Cerebellar cortex (tissue), 1 donor: ENCODE measurements around the gene SIX3.

ENCODE experiments used
- DNase-seq: peaks from one replicate; pipeline ENCODE4 v3.0.0-alpha.2; 2015; ENCODE audit warnings: low spot score

The SIX3 gene

DNA sequence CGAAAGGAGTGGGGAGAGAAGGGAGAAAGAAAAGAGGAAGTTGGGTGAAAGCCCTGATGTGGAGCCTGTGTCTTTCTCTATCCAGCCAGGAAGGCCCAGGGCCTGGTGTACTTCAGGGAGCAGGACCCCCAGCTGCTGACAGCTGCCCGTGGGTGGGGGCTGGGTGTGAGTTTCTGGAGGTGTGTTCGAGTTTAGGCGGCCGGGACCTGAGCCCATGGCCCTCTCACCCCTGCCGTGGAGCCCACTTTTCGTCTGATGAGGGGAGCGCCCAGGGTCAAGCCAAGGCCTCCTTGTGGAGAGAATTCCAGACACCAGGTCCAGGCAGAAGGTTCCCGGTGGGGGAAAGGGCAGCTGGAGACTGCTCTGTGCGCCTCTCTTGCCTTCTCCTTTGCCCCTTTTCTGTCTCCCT, 2.2 kb downstream of the SIX3 start:
- DNase-seq, result no peak

GRCh38 chr2:44944102-44944951, 2.8 kb downstream of the SIX3 start:
- no peak for DNase-seq

- no peak for DNase-seq
These were observed 3.6 kb downstream of the SIX3 start for GRCh38 chr2:44944952-44945612.

- DNase-seq, result no peak
These were observed 4.3 kb downstream of the SIX3 start for GRCh38 chr2:44945676-44946371.

GRCh38 chr2:44946372-44947027, 5.0 kb downstream of the SIX3 start:
- DNase-seq, result no peak

- DNase-seq, result no peak
These were observed 5.5 kb downstream of the SIX3 start for GRCh38 chr2:44947028-44947375.

DNA sequence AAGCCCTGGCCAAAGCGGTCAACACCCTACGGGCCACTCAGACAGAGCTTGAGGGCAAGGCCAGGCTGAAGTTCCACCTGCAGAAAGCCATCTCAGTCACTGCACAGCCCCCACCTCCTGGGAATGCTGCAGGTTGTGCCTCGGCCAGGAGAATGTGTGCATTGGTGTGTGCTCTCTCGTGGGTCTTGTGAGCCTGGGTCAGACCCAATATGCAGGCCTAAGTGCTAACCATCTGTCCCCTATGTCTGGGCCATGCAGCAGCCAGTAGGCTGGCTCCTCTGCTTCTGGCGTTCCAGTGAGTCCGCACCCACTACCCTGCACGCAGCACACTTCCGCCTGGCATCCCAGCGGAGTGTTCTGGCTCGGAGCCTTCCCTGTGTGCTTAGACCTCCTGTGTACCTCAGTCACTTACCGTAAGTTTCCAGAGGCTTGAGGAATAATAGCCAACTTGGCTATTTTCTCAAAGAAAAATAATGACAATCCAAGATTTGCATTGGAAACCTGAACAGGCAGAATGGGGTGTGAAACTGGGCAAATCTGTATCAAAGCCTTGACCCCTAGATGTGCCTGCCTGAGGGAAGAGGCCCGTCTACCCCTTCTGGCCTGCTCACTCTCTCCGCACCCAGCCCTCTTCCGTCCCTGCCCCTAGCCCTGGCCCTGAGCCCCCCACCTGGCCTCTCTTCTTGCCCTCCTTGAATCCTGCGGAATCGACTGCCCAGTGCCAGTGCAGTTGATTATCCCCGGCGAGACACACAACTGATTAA, 7.2 kb downstream of the SIX3 start:
- DNase-seq, result no peak

DNA sequence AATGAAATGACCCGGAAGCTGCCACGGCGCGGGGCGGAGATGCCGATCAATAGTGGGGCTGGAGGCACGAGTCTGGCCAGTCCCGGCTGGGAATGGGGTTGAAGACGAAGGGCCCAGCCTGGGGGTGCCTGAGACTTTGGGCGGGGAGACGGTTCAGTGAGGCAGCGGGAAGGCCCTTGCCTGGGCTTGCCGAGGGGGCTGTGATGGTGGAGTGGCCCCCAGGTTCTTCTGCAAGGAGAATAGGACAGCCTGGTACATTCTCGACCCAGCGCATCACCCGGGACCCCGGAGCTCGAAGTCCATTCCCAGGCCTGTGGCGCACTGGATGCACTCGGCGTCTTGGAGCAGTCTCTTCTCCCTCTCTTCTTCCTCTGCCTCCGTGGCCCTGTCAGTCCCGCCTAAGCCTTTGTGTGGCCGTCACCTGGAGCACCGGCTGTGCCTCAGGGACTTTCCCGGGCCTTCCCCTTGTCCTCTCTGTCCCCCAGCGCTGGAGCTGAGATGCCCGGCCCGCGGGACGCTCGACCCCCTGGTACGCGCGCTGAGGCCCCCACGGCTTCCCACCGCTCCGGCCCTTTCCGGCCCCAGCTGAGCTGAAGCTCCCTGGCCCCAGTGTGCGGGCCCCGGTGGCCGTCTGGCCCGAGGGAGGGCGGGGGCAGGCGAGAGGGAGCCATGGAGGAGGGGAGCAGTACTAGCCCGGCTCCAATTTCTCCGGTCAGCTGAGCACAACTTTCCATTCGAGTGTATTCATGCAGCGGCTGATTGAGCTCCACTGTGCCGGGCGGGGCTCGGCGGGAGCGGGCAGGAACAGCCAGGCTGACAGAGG, 8.0 kb downstream of the SIX3 start:
- no peak for DNase-seq

GRCh38 chr2:44950646-44951045, 9.1 kb downstream of the SIX3 start:
- DNase-seq, result no peak

GRCh38 chr2:44951124-44951523, 9.6 kb downstream of the SIX3 start:
- DNase-seq, result no peak

- DNase-seq, result no peak
These were observed 10.2 kb downstream of the SIX3 start for GRCh38 chr2:44951714-44952113.

- DNase-seq, result peak; percentile 51
These were observed 10.8 kb downstream of the SIX3 start for GRCh38 chr2:44952143-44952805.

- DNase-seq, result no peak
These were observed 11.4 kb downstream of the SIX3 start for GRCh38 chr2:44952806-44953498.

DNA sequence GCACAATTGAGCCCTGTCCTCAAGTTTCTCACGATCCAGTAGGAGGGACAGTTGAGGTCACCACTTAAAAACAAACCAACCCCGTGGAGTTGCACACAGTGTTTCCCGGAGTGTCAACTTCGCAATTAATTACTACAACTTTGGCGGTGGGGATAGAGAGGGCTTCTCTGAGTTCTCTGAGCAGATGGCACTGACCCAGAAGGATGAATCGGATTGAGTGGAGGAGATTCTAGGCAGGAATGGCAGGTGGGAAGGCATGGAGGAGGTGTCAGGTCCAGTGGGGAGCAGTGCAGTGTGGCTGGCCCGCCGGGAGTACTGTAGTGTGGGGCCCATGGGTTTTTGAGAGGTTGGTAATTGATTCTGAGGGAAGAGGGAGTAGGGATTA, 12.0 kb downstream of the SIX3 start:
- DNase-seq, result no peak

DNA sequence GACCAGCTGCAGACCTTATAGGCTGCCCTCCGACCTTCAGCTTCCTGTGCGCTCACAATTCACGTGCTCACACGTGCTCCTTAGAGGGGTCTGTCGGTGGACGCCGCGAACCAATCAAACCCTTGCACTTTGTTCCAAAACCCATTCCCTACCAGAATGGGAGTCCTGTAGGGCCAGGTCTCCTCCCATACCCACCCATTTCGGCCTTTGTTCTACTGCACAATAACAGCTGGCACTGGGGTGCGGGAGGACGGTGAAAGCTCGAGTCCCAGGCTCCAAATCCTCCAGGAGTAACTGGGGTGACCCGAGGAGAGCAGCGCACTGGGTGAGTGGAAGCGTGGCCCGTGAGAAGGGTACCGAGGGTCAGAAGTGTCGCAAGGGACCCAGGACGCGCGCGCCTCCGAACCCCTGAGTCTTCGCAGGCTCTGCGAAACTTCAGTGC, 13.0 kb downstream of the SIX3 start:
- no peak for DNase-seq

DNA sequence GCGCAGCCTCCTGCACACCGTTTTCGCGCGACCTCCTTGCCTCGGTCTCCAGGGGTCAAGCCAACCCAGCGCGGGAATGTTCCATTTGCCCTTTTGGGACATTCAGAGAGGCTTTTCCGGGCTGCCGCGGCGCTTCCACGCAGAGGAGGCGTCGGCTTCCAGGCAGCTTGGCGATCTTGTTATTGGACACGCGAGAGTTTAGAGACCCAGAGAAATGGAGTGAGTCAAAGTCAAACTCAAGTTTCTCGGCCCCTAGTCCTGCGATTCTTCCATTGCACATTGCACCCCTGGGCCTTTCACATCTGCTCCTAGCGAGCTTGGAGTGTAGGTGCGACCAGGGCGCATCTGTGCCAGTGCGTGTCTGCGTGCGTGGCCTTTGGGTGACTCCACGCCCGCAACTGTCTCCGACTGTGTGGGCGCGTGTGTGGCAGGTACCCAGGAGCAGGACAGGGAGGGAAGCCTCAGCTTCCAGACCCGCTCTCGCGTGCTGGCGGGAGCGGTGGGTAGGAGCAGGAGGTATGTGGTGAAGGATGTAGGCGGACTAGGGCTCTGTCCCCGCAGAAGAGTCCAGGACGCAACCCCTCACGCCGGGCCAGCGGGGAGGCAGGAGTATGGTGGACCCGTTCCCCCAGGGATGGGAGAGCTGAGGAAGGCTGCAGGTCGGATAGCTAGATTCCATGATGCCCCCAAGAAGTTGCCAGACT, 13.5 kb downstream of the SIX3 start:
- no peak for DNase-seq

DNA sequence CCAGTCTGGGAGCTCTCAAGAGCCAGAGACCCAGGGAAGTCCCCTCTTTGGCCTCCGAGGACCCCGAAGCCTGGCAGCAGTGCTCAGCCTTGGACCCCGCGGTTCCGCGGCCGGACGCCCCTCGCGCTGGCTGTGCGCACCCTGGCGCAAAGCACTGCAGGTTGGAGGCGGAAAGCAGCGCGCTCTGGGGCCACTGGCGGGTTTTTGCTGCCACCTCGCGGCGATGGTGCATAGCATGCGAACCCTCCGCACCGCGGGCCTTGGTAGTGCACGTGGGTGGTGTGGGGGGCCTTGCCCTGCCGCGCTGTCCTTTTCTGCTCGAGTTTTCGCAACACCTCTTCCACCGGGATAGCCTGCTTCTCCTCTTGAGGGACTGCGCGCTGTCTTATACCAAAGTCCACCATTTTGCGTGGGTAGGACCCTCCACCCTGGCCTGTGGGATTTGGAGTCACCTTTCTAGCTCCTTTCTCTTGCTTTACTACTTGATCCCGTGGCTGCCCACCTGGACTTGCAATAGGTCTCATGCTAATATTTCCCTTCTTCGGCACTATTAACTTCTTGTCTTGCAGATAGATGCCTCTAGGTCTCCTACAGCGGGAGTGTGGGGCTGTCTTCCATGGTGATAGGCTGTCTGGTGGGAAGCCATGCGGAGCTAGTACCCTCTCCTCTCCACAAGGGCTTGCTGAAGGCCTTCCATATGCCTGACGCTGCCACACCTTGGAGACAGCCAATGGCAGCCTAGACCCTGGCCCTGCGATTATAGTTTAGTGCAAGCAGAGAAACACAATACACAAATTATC, 14.3 kb downstream of the SIX3 start:
- DNase-seq, result peak; percentile 62

DNA sequence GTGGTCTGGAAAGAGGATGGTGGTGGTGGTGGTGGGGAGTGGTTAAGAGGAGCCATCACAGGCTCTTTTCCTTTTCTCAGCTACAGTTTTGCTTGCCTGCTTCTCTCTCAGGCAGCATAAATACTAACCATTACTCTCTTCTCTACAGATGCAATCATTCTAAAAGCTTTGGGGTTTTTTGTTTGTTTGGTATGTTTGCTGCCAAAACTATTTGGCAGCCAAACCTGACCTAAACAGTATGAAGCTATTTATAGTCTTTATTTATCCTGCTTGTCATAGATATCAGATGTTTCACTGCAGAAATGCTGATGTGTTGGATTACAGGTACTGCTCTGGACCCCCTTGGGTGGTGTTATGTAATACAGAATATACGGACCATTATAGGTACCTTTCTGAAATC, 15.3 kb downstream of the SIX3 start:
- no peak for DNase-seq
